SHP77 treated with DMSO at 0.1 percent for 48 hours (cell line): Measurements from ENCODE around the gene BCL2L12.

ENCODE experiments used
- DNase-seq: peaks from one replicate; lab custom pipeline; 2025; lab: John Stamatoyannopoulos, UW

The BCL2L12 gene

GRCh38 chr19:49685845-49686332 is 20.2 kb downstream of the BCL2L12 start:
- DNase-seq = no peak

- DNase-seq = no peak
Measured at GRCh38 chr19:49686503-49687088, 20.9 kb downstream of the BCL2L12 start.

GRCh38 chr19:49687150-49687549 is 21.4 kb downstream of the BCL2L12 start:
- DNase-seq = no peak

- no peak for DNase-seq
Measured at GRCh38 chr19:49687566-49688316, 22.0 kb downstream of the BCL2L12 start.

GRCh38 chr19:49688531-49689132 is 22.9 kb downstream of the BCL2L12 start:
- DNase-seq = no peak

- DNase-seq = peak; percentile 31
Measured at GRCh38 chr19:49689133-49690078, 23.7 kb downstream of the BCL2L12 start, which contains the start of gene ADM5. TSS of gene ADM5 (plus strand) at chr19:49689594. CDS start at chr19:49689838, 244 bp downstream.

GRCh38 chr19:49690079-49690655 is 24.4 kb downstream of the BCL2L12 start:
- no peak for DNase-seq

GRCh38 chr19:49690656-49691242 is 25.0 kb downstream of the BCL2L12 start, which contains the start of gene CPT1C:
TSS of gene CPT1C (plus strand) at chr19:49691116. CDS start at chr19:49692253, 1,137 bp downstream.
- DNase-seq = peak; percentile 87

GRCh38 chr19:49691243-49692146 is 25.8 kb downstream of the BCL2L12 start:
- DNase-seq = peak; percentile 56

GRCh38 chr19:49692147-49692506 is 26.4 kb downstream of the BCL2L12 start:
- no peak for DNase-seq

- DNase-seq = no peak
Measured at GRCh38 chr19:49696115-49696514, 30.4 kb downstream of the BCL2L12 start.

- no peak for DNase-seq
Measured at GRCh38 chr19:49696865-49697264, 31.1 kb downstream of the BCL2L12 start.

- no peak for DNase-seq
Measured at GRCh38 chr19:49699364-49699763, 33.6 kb downstream of the BCL2L12 start.

- no peak for DNase-seq
Measured at GRCh38 chr19:49700563-49700962, 34.8 kb downstream of the BCL2L12 start.

GRCh38 chr19:49701271-49701786 is 35.6 kb downstream of the BCL2L12 start:
- DNase-seq = no peak

- no peak for DNase-seq
Measured at GRCh38 chr19:49704888-49705642, 39.3 kb downstream of the BCL2L12 start.

- no peak for DNase-seq
Measured at GRCh38 chr19:49705919-49706318, 40.2 kb downstream of the BCL2L12 start.

GRCh38 chr19:49710372-49710951 is 44.7 kb downstream of the BCL2L12 start:
- DNase-seq = no peak
